Activated CD8-positive, alpha-beta memory T cell treated with anti-CD3 and anti-CD28 coated beads, Interleukin-2, amount 10 ng/mL, durations not matched to agents 7 days and 5 days (primary cell): ENCODE measurements around the gene LSM6. TPM values are rescaled to one million over a fixed set of nuclear protein-coding genes. Genes with fewer than 3 reads are reported as not detected.

ENCODE experiments used
- ATAC-seq: fragments of 150-1000 bp; cut with Tn5 transposase; one replicate; pipeline ENCODE4 v1.10.0; 2021; ENCODE audit warnings: moderate library complexity
- CTCF ChIA-PET: fragments of 350-600 bp; sonication (Branson Sonifier 250); formaldehyde crosslinking; loops from one replicate; lab custom pipeline; 2021; ENCODE audit warnings: antibody characterized with exemption; lab: Charles Lee
- DNase-seq: peaks from one replicate; pipeline ENCODE4 v3.0.0-alpha.2; 2020
- H3K27ac Mint-ChIP-seq: one replicate; pipeline ENCODE4 v1.8.0; 2021; ENCODE audit warnings: mild to moderate bottlenecking, mixed read lengths
- H3K27me3 Mint-ChIP-seq: one replicate; pipeline ENCODE4 v1.8.0; 2021; ENCODE audit warnings: mixed read lengths
- H3K36me3 Mint-ChIP-seq: one replicate; pipeline ENCODE4 v1.8.0; 2021; ENCODE audit warnings: mild to moderate bottlenecking, mixed read lengths
- H3K4me1 Mint-ChIP-seq: one replicate; pipeline ENCODE4 v1.8.0; 2021; ENCODE audit warnings: mixed read lengths
- H3K4me3 Mint-ChIP-seq: one replicate; pipeline ENCODE4 v1.8.0; 2021; ENCODE audit warnings: mild to moderate bottlenecking, moderate library complexity, mixed read lengths
- H3K9me3 Mint-ChIP-seq: one replicate; pipeline ENCODE4 v1.8.0; 2022; ENCODE audit warnings: low read depth, mixed read lengths
- total RNA-seq, 2 experiments: library from RNA; stranded (reverse); gene quantifications; one replicate each; pipeline ENCODE4 v1.2.3, GENCODE V29; 2021

LSM6 gene
- total RNA-seq, 2 experiments from 2014 or later = 51.1 to 54.8 TPM

- H3K27me3 Mint-ChIP-seq = peaks cover 4% of the 10 kb centered on the region
- peaks cover 5% of the 10 kb centered on the region for H3K36me3 Mint-ChIP-seq
- peaks cover 12% of the 10 kb centered on the region for H3K4me1 Mint-ChIP-seq
- H3K27ac Mint-ChIP-seq = no peak overlapping the region
- CTCF ChIA-PET = no interaction called here
- DNase-seq = no peak
- no peak overlapping the region for H3K4me3 Mint-ChIP-seq
- H3K9me3 Mint-ChIP-seq = peaks cover 4% of the 10 kb centered on the region
- ATAC-seq = no peak
These were observed 14.3 kb upstream of the LSM6 start for GRCh38 chr4:146161243-146161642.

DNA sequence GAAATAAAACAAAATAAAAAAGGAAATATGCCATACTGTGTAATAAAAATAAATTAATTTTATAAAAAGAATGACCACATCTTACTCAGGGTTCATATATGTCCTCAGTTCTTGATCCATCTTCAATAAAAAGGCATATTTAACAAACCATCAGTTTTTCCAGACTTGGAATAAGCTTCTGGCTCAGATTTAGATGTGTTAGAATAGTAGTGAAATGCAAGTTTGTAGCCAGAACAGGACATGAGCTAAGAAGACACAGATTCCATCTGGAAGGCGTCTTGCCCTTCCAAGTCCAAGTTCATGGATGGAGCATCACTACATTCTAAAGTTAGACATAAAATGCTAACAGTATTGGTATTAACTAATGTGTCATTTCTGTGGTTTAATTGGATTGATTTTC lies 10.3 kb upstream of the LSM6 start:
- no peak overlapping the region for H3K4me3 Mint-ChIP-seq
- H3K27me3 Mint-ChIP-seq = no peaks in the 10 kb centered on the region
- CTCF ChIA-PET = no interaction called here
- no peaks in the 10 kb centered on the region for H3K9me3 Mint-ChIP-seq
- peaks cover 1% of the 10 kb centered on the region for H3K36me3 Mint-ChIP-seq
- no peak overlapping the region for H3K27ac Mint-ChIP-seq
- DNase-seq = no peak
- no peak for ATAC-seq
- H3K4me1 Mint-ChIP-seq = peaks cover 2% of the 10 kb centered on the region

DNA sequence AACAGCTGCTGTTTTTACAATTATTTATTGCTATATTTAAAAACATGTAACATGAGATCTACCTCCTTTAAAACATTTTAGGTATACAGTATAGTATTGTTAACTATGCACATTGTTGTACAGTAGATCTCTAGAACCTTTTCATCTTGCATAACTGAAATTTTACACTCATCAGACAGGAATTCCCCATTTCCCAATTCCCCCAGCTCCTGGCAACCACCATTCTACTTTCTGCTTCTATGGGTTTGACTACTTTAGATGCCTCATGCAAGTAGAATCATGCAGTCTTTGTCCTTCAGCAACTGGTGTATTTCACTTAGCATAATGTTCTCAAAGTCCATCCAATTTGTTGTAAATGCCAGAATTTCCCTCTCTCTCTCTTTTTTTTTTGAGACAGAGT lies 9.7 kb upstream of the LSM6 start:
- H3K27ac Mint-ChIP-seq = no peak overlapping the region
- CTCF ChIA-PET = no interaction called here
- H3K27me3 Mint-ChIP-seq = no peaks in the 10 kb centered on the region
- no peak for ATAC-seq
- DNase-seq = no peak
- H3K36me3 Mint-ChIP-seq = peaks cover 1% of the 10 kb centered on the region
- no peak overlapping the region for H3K4me3 Mint-ChIP-seq
- peaks cover 2% of the 10 kb centered on the region for H3K4me1 Mint-ChIP-seq
- no peaks in the 10 kb centered on the region for H3K9me3 Mint-ChIP-seq

GRCh38 chr4:146170149-146170548 lies 5.4 kb upstream of the LSM6 start:
- DNase-seq (no peak), ATAC-seq (no peak)
- Mint-ChIP-seq H3K36me3 (no peaks in the 10 kb centered on the region), H3K27ac (no peak overlapping the region), H3K27me3 (no peaks in the 10 kb centered on the region), H3K9me3 (no peaks in the 10 kb centered on the region), H3K4me1 (peaks cover 4% of the 10 kb centered on the region), H3K4me3 (no peak overlapping the region)
- CTCF ChIA-PET = no interaction called here

- no peaks in the 10 kb centered on the region for H3K9me3 Mint-ChIP-seq
- no peak for ATAC-seq
- CTCF ChIA-PET = no interaction called here
- peaks cover 10% of the 10 kb centered on the region for H3K36me3 Mint-ChIP-seq
- H3K27ac Mint-ChIP-seq = peak overlapping the region; percentile 74
- peak overlapping the region; percentile 83 for H3K4me3 Mint-ChIP-seq
- peaks cover 39% of the 10 kb centered on the region for H3K4me1 Mint-ChIP-seq
- no peak for DNase-seq
- H3K27me3 Mint-ChIP-seq = no peaks in the 10 kb centered on the region
These were observed 1.4 kb downstream of the LSM6 start for GRCh38 chr4:146176891-146177290.

DNA sequence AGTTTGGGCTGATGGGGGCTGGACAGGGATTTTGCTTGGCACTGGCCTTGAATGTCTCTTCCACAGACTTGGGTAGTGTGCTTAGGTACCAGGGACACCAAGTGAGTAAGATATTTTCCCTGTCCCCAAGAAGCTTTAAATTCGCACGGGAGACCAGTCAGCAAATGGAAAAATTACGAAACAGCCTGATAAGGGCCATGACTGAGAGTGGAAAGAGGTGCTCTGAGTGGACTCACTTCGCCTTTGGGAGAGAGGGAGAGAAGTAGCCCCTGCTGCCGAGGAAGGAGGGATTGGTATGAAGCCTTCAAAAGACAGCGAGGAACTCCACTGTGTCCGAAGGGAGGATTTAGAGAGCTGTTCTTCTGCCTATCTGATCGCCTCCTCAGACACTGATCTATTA lies 2.6 kb downstream of the LSM6 start:
- Mint-ChIP-seq H3K27me3 (no peaks in the 10 kb centered on the region), H3K36me3 (peaks cover 15% of the 10 kb centered on the region), H3K4me1 (peaks cover 40% of the 10 kb centered on the region), H3K27ac (no peak overlapping the region), H3K4me3 (no peak overlapping the region), H3K9me3 (no peaks in the 10 kb centered on the region)
- ATAC-seq (no peak), DNase-seq (no peak)
- CTCF ChIA-PET = no interaction called here

DNA sequence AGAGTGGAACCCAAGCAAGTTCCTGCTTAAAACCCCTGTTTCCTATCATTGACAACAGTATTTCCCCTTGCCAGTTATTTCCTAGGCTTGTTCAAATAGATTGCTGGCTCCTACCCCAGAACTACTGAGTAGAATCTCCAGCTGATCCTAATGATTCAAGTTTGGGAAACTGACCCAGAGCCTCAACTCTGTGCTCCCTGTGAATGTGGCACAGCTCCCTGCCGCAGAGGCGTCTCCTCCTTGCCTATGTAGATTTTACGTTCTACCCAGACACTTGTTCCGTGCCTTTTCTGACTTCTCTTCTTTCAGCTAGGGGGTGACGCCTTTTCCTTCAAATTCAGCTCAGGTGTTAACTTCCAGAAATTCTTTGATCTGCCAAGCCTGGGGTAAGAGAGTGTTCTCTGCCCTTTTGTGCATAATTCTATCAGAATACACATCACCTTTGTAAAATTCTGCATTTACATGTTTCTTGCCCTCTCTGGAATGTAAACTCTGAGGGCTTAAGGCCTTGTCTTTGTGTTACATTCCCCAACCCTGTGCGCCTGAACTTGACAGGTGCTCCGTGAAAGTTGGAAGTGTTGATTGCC lies 4.4 kb downstream of the LSM6 start:
- H3K27ac Mint-ChIP-seq = no peak overlapping the region

GRCh38 chr4:146182443-146182842 lies 6.9 kb downstream of the LSM6 start:
- ATAC-seq (no peak), DNase-seq (no peak)
- no peak overlapping the region for H3K27ac Mint-ChIP-seq
- H3K27me3 Mint-ChIP-seq = no peaks in the 10 kb centered on the region
- H3K4me1 Mint-ChIP-seq = peaks cover 32% of the 10 kb centered on the region
- H3K36me3 Mint-ChIP-seq = peaks cover 38% of the 10 kb centered on the region
- H3K4me3 Mint-ChIP-seq = no peak overlapping the region
- H3K9me3 Mint-ChIP-seq = no peaks in the 10 kb centered on the region
- CTCF ChIA-PET = no interaction called here

More for the DNA sequence above, 4.4 kb downstream of the LSM6 start:
- CTCF ChIA-PET = no interaction called here
- DNase-seq (no peak), ATAC-seq (no peak)
- Mint-ChIP-seq H3K36me3 (peaks cover 22% of the 10 kb centered on the region), H3K4me1 (peaks cover 40% of the 10 kb centered on the region), H3K4me3 (no peak overlapping the region), H3K9me3 (no peaks in the 10 kb centered on the region), H3K27me3 (no peaks in the 10 kb centered on the region)

DNA sequence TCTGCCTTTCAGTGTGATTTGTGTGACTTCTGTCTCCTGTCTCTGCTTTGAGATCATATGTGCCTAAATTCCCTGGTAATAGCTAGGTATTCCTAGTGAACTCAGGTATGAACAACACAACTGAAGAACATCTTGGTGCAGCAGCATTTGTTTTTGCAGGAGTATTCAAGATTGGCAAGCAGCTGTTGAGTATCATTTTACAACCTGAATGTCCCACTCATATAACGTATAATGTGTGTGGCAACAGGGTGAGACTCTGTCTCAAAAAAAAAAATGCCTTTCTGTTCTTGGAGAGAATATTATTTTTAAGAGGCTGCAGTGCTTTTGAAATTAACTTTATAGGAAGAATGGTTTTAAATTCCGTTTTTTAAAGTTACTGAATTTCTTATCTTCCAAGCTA lies 7.7 kb downstream of the LSM6 start:
- Mint-ChIP-seq H3K27me3 (no peaks in the 10 kb centered on the region), H3K27ac (no peak overlapping the region), H3K36me3 (peaks cover 41% of the 10 kb centered on the region), H3K4me1 (peaks cover 26% of the 10 kb centered on the region), H3K4me3 (no peak overlapping the region), H3K9me3 (no peaks in the 10 kb centered on the region)
- ATAC-seq (no peak), DNase-seq (no peak)
- CTCF ChIA-PET = no interaction called here

DNA sequence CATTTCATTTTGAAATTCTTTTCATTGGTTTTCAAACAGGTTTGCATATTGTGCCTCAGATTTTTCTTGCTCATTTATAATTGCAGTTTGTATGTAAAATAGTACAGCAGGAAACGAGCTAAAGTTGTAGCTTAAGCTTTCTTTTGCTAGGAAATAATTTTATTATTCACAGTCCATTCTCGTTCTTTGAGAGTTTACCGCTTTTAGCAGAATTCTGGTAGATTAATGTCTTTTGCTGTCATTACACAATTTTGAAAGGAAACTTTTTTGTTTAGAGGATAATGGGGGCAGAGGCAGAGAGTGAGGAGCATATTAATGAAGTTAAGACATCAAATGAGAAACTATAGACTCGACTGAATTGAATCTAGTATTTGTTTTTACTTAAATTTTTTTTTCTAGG lies 10.5 kb downstream of the LSM6 start:
- H3K9me3 Mint-ChIP-seq = no peaks in the 10 kb centered on the region
- H3K36me3 Mint-ChIP-seq = peaks cover 51% of the 10 kb centered on the region
- CTCF ChIA-PET = no interaction called here
- H3K4me1 Mint-ChIP-seq = peaks cover 8% of the 10 kb centered on the region
- H3K27me3 Mint-ChIP-seq = no peaks in the 10 kb centered on the region
- no peak overlapping the region for H3K4me3 Mint-ChIP-seq
- no peak overlapping the region for H3K27ac Mint-ChIP-seq
- ATAC-seq (no peak), DNase-seq (no peak)

DNA sequence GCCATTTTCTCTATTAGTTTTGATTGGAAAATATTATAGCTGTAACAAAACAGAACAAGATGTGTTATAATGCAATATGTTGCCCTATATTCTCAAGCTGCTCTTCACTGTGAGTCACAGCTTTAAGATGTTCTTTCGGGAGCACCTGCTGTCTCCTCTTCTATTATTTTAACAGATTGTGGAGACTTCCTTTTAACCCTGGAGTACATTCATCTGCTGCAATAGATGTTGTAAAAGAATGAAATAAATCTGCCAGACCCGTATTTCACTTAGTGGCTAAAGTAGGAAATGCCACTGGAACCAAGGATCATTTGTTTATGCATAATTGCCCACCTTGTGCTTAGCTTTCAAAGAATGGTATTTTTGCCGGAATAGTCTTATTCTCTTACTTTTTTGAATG lies 11.1 kb downstream of the LSM6 start:
- no peak overlapping the region for H3K4me3 Mint-ChIP-seq
- CTCF ChIA-PET = no interaction called here
- no peak for ATAC-seq
- H3K4me1 Mint-ChIP-seq = peaks cover 6% of the 10 kb centered on the region
- peaks cover 55% of the 10 kb centered on the region for H3K36me3 Mint-ChIP-seq
- H3K9me3 Mint-ChIP-seq = no peaks in the 10 kb centered on the region
- no peak for DNase-seq
- H3K27ac Mint-ChIP-seq = no peak overlapping the region
- H3K27me3 Mint-ChIP-seq = no peaks in the 10 kb centered on the region

GRCh38 chr4:146190456-146190855 lies 14.9 kb downstream of the LSM6 start:
- Mint-ChIP-seq H3K27me3 (no peaks in the 10 kb centered on the region), H3K27ac (no peak overlapping the region), H3K4me1 (peaks cover under 1% of the 10 kb centered on the region), H3K9me3 (no peaks in the 10 kb centered on the region), H3K36me3 (peaks cover 47% of the 10 kb centered on the region), H3K4me3 (no peak overlapping the region)
- ATAC-seq (no peak), DNase-seq (no peak)
- CTCF ChIA-PET = no interaction called here

GRCh38 chr4:146191766-146192458 lies 16.4 kb downstream of the LSM6 start:
- no peak for DNase-seq
- H3K9me3 Mint-ChIP-seq = no peaks in the 10 kb centered on the region
- H3K36me3 Mint-ChIP-seq = peaks cover 40% of the 10 kb centered on the region
- ATAC-seq = no peak
- H3K4me3 Mint-ChIP-seq = no peak overlapping the region
- H3K4me1 Mint-ChIP-seq = peaks cover 5% of the 10 kb centered on the region
- CTCF ChIA-PET = no interaction called here
- no peaks in the 10 kb centered on the region for H3K27me3 Mint-ChIP-seq
- no peak overlapping the region for H3K27ac Mint-ChIP-seq

DNA sequence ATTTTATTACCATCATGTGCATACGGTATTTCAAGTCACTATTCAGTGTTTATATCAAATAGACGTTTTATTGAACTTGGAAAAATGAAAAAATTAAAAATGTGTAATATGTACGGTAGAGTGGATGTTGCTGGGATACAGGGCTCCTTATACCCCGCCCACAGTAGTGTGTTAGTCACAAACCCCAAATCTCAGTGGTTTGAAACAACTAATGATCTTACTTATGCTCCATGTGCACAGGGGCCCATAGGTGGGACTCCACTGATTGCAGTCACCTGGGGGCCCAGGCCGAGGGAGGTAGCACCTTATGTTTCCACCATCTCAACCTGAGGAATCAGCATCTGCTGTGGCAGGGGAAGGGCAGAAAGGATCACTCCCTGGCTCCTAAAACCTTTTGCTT lies 18.1 kb downstream of the LSM6 start:
- no peak for DNase-seq
- ATAC-seq = no peak
- Mint-ChIP-seq H3K27ac (no peak overlapping the region), H3K27me3 (no peaks in the 10 kb centered on the region), H3K4me1 (peaks cover 5% of the 10 kb centered on the region), H3K4me3 (no peak overlapping the region), H3K36me3 (peaks cover 26% of the 10 kb centered on the region), H3K9me3 (no peaks in the 10 kb centered on the region)
- CTCF ChIA-PET = no interaction called here
